Right atrium auricular region (tissue), 2 donors: Measurements from ENCODE around the gene USP4. TPM values are rescaled to one million over a fixed set of nuclear protein-coding genes. Genes with fewer than 3 reads are reported as not detected.

Experiments used
- DNase-seq: peaks from one replicate; pipeline ENCODE4 v3.0.0-alpha.2; 2019; ENCODE audit warnings: low spot score
- H3K27ac ChIP-seq, 2 donors: fragments of 200-600 bp; sonication (generic); 1 replicate in 1 of 2; 2 replicates in 1 of 2; pipeline ENCODE4 v1.5.1; 2016 to 2019
- H3K27me3 ChIP-seq, 2 donors: fragments of 200-600 bp; sonication (generic); one replicate each; pipeline versions ENCODE4 v1.5.1 to v1.6.0; 2017 to 2019
- H3K36me3 ChIP-seq: fragments of 200-600 bp; sonication (generic); one replicate; pipeline ENCODE4 v1.5.1; 2016
- H3K4me1 ChIP-seq, 2 donors: fragments of 200-600 bp; sonication (generic); one replicate each; pipeline versions ENCODE4 v1.5.1 to v1.6.0; 2017 to 2019
- H3K4me3 ChIP-seq, 2 donors: fragments of 200-600 bp; sonication (generic); 1 replicate in 1 of 2; 2 replicates in 1 of 2; pipeline ENCODE4 v1.5.1; 2017 to 2019; ENCODE audit warnings: mild to moderate bottlenecking in 1 of 2, moderate library complexity in 1 of 2
- H3K9me3 ChIP-seq, 2 donors: fragments of 200-600 bp; sonication (generic); one replicate each; pipeline ENCODE4 v1.5.1; 2019
- CTCF ChIP-seq, 2 donors: fragments of 200-600 bp; sonication (generic); IDR thresholded peaks; one replicate each; pipeline ENCODE4 v1.5.1; 2019; ENCODE audit warnings: antibody characterized with exemption in 2 of 2
- total RNA-seq, 2 donors: library from RNA; depleted of rRNA; stranded (reverse); fragments of >200 nt; gene quantifications; one replicate each; pipeline ENCODE4 v1.1.0, GENCODE V29; 2016

The USP4 gene
- total RNA-seq, 2 donors from 2014 or later: 9.8 to 13.5 TPM

- no peak for TF ChIP-seq CTCF (IDR thresholded peaks at IDR 0.05)
Observed at GRCh38 chr3:49269443-49270155, 70.3 kb downstream of the USP4 start.

DNA sequence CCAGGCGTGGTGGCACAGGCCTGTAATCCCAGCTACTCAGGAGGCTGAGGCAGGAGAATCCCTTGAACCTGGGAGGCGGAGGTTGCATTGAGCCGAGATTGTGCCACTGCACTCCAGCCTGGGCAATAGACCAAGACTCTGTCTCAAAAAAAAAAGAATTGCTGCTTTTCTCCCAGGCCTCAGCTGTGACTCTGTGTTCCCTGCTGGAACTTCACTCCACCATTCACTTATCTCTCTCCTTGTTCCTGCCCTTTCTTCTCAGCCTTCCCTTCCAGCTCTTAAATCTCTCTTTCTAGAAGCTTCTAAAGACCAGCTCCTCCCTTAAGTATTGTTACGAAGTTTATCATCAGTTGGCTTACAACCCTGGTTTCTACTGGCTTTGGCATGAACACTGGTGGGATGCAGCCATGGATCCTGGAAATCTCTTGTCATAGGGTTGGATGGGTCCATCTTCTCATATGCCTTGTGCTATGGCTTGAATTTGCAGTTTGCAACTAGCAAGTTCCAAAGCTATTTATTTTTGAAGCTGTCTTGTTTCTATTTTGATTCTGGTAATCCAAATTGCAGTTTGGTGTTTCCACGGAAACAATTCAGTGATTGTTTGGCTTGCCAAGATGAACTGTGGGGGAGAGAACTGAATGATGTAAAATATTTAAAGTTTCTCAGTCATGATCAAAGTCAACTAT lies 73.3 kb downstream of the USP4 start:
- peaks cover 5% of the 10 kb centered on the region for H3K36me3 ChIP-seq
- H3K4me3 ChIP-seq: no peak overlapping the region
- peaks cover 0 to 22% of the 10 kb centered on the region in 2 donors for H3K4me1 ChIP-seq
- TF ChIP-seq CTCF (IDR thresholded peaks at IDR 0.05): no peak
- H3K27ac ChIP-seq: peak overlapping the region; percentile 53 to 60
- H3K9me3 ChIP-seq: no peaks in the 10 kb centered on the region
- no peak for DNase-seq
- no peaks in the 10 kb centered on the region for H3K27me3 ChIP-seq

More at GRCh38 chr3:49269443-49270155, 70.3 kb downstream of the USP4 start:
- DNase-seq: no peak
- Histone ChIP-seq H3K36me3 (peaks cover 5% of the 10 kb centered on the region), H3K27ac (no peak overlapping the region), H3K9me3 (no peaks in the 10 kb centered on the region), H3K4me1 (peaks cover 0 to 22% of the 10 kb centered on the region in 2 donors), H3K27me3 (no peaks in the 10 kb centered on the region), H3K4me3 (no peak overlapping the region)

- no peak overlapping the region for H3K4me3 ChIP-seq
- no peaks in the 10 kb centered on the region for H3K36me3 ChIP-seq
- TF ChIP-seq CTCF (IDR thresholded peaks at IDR 0.05): no peak
- no peaks in the 10 kb centered on the region for H3K27me3 ChIP-seq
- H3K27ac ChIP-seq: peak overlapping the region; percentile 53 to 60
- H3K4me1 ChIP-seq: peaks cover 0 to 22% of the 10 kb centered on the region in 2 donors
- DNase-seq: no peak
- H3K9me3 ChIP-seq: no peaks in the 10 kb centered on the region
Observed at GRCh38 chr3:49265661-49266386, 74.0 kb downstream of the USP4 start.

DNA sequence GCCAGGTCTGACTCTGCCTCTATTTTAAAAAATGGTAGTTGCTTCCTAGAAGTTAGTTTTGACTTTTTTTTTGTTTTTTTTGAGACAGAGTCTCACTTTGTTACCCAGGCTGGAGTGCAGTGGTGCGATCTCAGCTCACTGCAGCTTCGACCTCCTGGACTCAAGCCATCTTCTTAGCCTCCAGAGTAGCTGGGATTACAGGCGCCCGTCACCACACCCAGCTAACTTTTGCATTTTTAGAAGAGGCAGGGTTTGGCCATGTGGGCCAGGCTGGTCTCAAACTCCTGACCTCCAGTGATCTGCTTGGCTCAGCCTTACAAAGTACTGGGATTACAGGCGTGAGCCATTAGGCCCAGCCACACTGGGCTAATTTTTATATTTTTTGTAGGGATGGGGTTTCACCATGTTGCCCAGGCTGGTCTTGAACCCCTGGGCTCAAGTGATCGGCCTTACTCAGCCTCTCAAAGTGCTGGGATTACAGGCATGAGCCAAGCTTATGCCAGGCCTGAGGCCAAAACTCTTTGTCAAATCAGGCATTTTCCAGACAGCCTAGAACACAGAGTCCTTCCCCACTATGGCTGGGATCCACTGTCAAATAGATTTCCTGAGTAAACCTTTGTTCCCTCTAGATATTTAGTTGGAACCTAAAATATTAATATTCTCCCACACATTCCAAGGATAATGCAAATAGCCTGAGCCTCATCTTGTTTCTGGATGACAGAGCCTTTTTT lies 76.5 kb downstream of the USP4 start:
- no peak overlapping the region for H3K4me3 ChIP-seq
- H3K36me3 ChIP-seq: no peaks in the 10 kb centered on the region
- H3K4me1 ChIP-seq: peaks cover 0 to 22% of the 10 kb centered on the region in 2 donors
- no peak overlapping the region for H3K27ac ChIP-seq
- no peak for DNase-seq
- no peaks in the 10 kb centered on the region for H3K27me3 ChIP-seq
- no peaks in the 10 kb centered on the region for H3K9me3 ChIP-seq
- TF ChIP-seq CTCF (IDR thresholded peaks at IDR 0.05): no peak

GRCh38 chr3:49260806-49261324 lies 79.0 kb downstream of the USP4 start:
- H3K4me3 ChIP-seq: no peak overlapping the region
- no peak overlapping the region for H3K27ac ChIP-seq
- no peaks in the 10 kb centered on the region for H3K9me3 ChIP-seq
- H3K4me1 ChIP-seq: peaks cover 0 to 3% of the 10 kb centered on the region in 2 donors
- no peaks in the 10 kb centered on the region for H3K36me3 ChIP-seq
- no peaks in the 10 kb centered on the region for H3K27me3 ChIP-seq
- no peak for TF ChIP-seq CTCF (IDR thresholded peaks at IDR 0.05)
- no peak for DNase-seq
